ENCODE results near the gene OR8D4. TPM values are rescaled to one million over a fixed set of nuclear protein-coding genes. Genes with fewer than 3 reads are reported as not detected.

The OR8D4 gene
- total RNA-seq, 1 donor from 2014 or later = not detected

- Mint-ChIP-seq H3K9me3 (ENCODE audit: low read depth) (no peaks in the 10 kb centered on the region), H3K36me3 (ENCODE audit: low read depth) (no peaks in the 10 kb centered on the region), H3K4me1 (ENCODE audit: low read depth) (no peaks in the 10 kb centered on the region), H3K27ac (ENCODE audit: unreplicated experiment) (no peak overlapping the region), H3K27me3 (ENCODE audit: low read depth) (peaks cover 7% of the 10 kb centered on the region), H3K4me3 (ENCODE audit: unreplicated experiment) (no peak overlapping the region)
- no peak for DNase-seq (ENCODE audit: low spot score)
- TF ChIP-seq CTCF (IDR thresholded peaks at IDR 0.05) = no peak
Measured at GRCh38 chr11:123904932-123905331, 3.0 kb downstream of the OR8D4 start.

- Mint-ChIP-seq H3K9me3 (ENCODE audit: low read depth) (no peaks in the 10 kb centered on the region), H3K27ac (ENCODE audit: unreplicated experiment) (no peak overlapping the region), H3K27me3 (ENCODE audit: low read depth) (peaks cover 7% of the 10 kb centered on the region), H3K36me3 (ENCODE audit: low read depth) (no peaks in the 10 kb centered on the region), H3K4me3 (ENCODE audit: unreplicated experiment) (no peak overlapping the region), H3K4me1 (ENCODE audit: low read depth) (no peaks in the 10 kb centered on the region)
- no peak for TF ChIP-seq CTCF (IDR thresholded peaks at IDR 0.05)
- no peak for DNase-seq (ENCODE audit: low spot score)
Measured at GRCh38 chr11:123905826-123906225, 3.9 kb downstream of the OR8D4 start.

- H3K27ac Mint-ChIP-seq (ENCODE audit: unreplicated experiment) = no peak overlapping the region
- H3K4me3 Mint-ChIP-seq (ENCODE audit: unreplicated experiment) = no peak overlapping the region
- no peaks in the 10 kb centered on the region for H3K4me1 Mint-ChIP-seq (ENCODE audit: low read depth)
- no peak for DNase-seq (ENCODE audit: low spot score)
- no peaks in the 10 kb centered on the region for H3K9me3 Mint-ChIP-seq (ENCODE audit: low read depth)
- H3K36me3 Mint-ChIP-seq (ENCODE audit: low read depth) = no peaks in the 10 kb centered on the region
- H3K27me3 Mint-ChIP-seq (ENCODE audit: low read depth) = peaks cover 4% of the 10 kb centered on the region
- TF ChIP-seq CTCF (IDR thresholded peaks at IDR 0.05) = no peak
Measured at GRCh38 chr11:123920943-123921342, 19.0 kb downstream of the OR8D4 start.

GRCh38 chr11:123924027-123924426 is 22.1 kb downstream of the OR8D4 start:
- Mint-ChIP-seq H3K4me1 (ENCODE audit: low read depth) (no peaks in the 10 kb centered on the region), H3K4me3 (ENCODE audit: unreplicated experiment) (no peak overlapping the region), H3K9me3 (ENCODE audit: low read depth) (no peaks in the 10 kb centered on the region), H3K27me3 (ENCODE audit: low read depth) (peaks cover 1% of the 10 kb centered on the region), H3K36me3 (ENCODE audit: low read depth) (no peaks in the 10 kb centered on the region), H3K27ac (ENCODE audit: unreplicated experiment) (no peak overlapping the region)
- no peak for TF ChIP-seq CTCF (IDR thresholded peaks at IDR 0.05)
- no peak for DNase-seq (ENCODE audit: low spot score)

GRCh38 chr11:123939317-123939716 is 37.4 kb downstream of the OR8D4 start, which contains the start of gene OR4D5:
OR4D5 (plus strand) TSS chr11:123939617; CDS start chr11:123939617, 0 bp downstream.
- no peak within 1 kb of the TSS for H3K27ac Mint-ChIP-seq (ENCODE audit: unreplicated experiment)
- no peak for TF ChIP-seq CTCF (IDR thresholded peaks at IDR 0.05)
- no peak for DNase-seq (ENCODE audit: low spot score)
- H3K36me3 Mint-ChIP-seq (ENCODE audit: low read depth) = no peaks in the 10 kb centered on the region
- no peaks in the 10 kb centered on the region for H3K4me1 Mint-ChIP-seq (ENCODE audit: low read depth)
- no peak within 1 kb of the TSS for H3K4me3 Mint-ChIP-seq (ENCODE audit: unreplicated experiment)
- H3K9me3 Mint-ChIP-seq (ENCODE audit: low read depth) = peaks cover 4% of the 10 kb centered on the region
- H3K27me3 Mint-ChIP-seq (ENCODE audit: low read depth) = no peaks in the 10 kb centered on the region

Measured in chondrocyte (in vitro differentiated cells).